ENCODE measurements around the gene ANKS1B.

ANKS1B gene

GRCh38 chr12:99721715-99722275 is 262.9 kb downstream of the ANKS1B start:
- TF ChIP-seq GATA3 (IDR thresholded peaks at IDR 0.05; ENCODE audit: low read depth, low read length): no peak
- no peak for TF ChIP-seq GATA2 (IDR thresholded peaks at IDR 0.05; ENCODE audit: low read depth, low read length)

- TF ChIP-seq GATA3 (IDR thresholded peaks at IDR 0.05; ENCODE audit: low read depth, low read length) (no peak), GATA2 (IDR thresholded peaks at IDR 0.05; ENCODE audit: low read depth, low read length) (no peak)
Observed at GRCh38 chr12:99713946-99714520, 270.7 kb downstream of the ANKS1B start.

GRCh38 chr12:99712281-99712680 is 272.5 kb downstream of the ANKS1B start:
- TF ChIP-seq GATA2 (IDR thresholded peaks at IDR 0.05; ENCODE audit: low read depth, low read length): no peak
- TF ChIP-seq GATA3 (IDR thresholded peaks at IDR 0.05; ENCODE audit: low read depth, low read length): no peak

- TF ChIP-seq GATA3 (IDR thresholded peaks at IDR 0.05; ENCODE audit: low read depth, low read length): no peak
- no peak for TF ChIP-seq GATA2 (IDR thresholded peaks at IDR 0.05; ENCODE audit: low read depth, low read length)
Observed at GRCh38 chr12:99711246-99711645, 273.5 kb downstream of the ANKS1B start.

GRCh38 chr12:99709619-99710018 is 275.1 kb downstream of the ANKS1B start:
- TF ChIP-seq GATA2 (IDR thresholded peaks at IDR 0.05; ENCODE audit: low read depth, low read length) (no peak), GATA3 (IDR thresholded peaks at IDR 0.05; ENCODE audit: low read depth, low read length) (no peak)

- TF ChIP-seq GATA3 (IDR thresholded peaks at IDR 0.05; ENCODE audit: low read depth, low read length) (no peak), GATA2 (IDR thresholded peaks at IDR 0.05; ENCODE audit: low read depth, low read length) (no peak)
Observed at GRCh38 chr12:99709116-99709515, 275.6 kb downstream of the ANKS1B start.

GRCh38 chr12:99707883-99708282 is 276.9 kb downstream of the ANKS1B start:
- no peak for TF ChIP-seq GATA2 (IDR thresholded peaks at IDR 0.05; ENCODE audit: low read depth, low read length)
- TF ChIP-seq GATA3 (IDR thresholded peaks at IDR 0.05; ENCODE audit: low read depth, low read length): no peak

- TF ChIP-seq GATA2 (IDR thresholded peaks at IDR 0.05; ENCODE audit: low read depth, low read length) (no peak), GATA3 (IDR thresholded peaks at IDR 0.05; ENCODE audit: low read depth, low read length) (no peak)
Observed at GRCh38 chr12:99706736-99707473, 277.8 kb downstream of the ANKS1B start.

GRCh38 chr12:99704458-99704857 is 280.3 kb downstream of the ANKS1B start:
- TF ChIP-seq GATA2 (IDR thresholded peaks at IDR 0.05; ENCODE audit: low read depth, low read length): no peak
- no peak for TF ChIP-seq GATA3 (IDR thresholded peaks at IDR 0.05; ENCODE audit: low read depth, low read length)

GRCh38 chr12:99704036-99704435 is 280.7 kb downstream of the ANKS1B start:
- TF ChIP-seq GATA3 (IDR thresholded peaks at IDR 0.05; ENCODE audit: low read depth, low read length) (no peak), GATA2 (IDR thresholded peaks at IDR 0.05; ENCODE audit: low read depth, low read length) (no peak)

- TF ChIP-seq GATA2 (IDR thresholded peaks at IDR 0.05; ENCODE audit: low read depth, low read length) (no peak), GATA3 (IDR thresholded peaks at IDR 0.05; ENCODE audit: low read depth, low read length) (no peak)
Observed at GRCh38 chr12:99700032-99700431, 284.7 kb downstream of the ANKS1B start.

GRCh38 chr12:99695050-99695449 is 289.7 kb downstream of the ANKS1B start:
- TF ChIP-seq GATA3 (IDR thresholded peaks at IDR 0.05; ENCODE audit: low read depth, low read length): no peak
- TF ChIP-seq GATA2 (IDR thresholded peaks at IDR 0.05; ENCODE audit: low read depth, low read length): no peak

GRCh38 chr12:99686142-99686541 is 298.6 kb downstream of the ANKS1B start:
- TF ChIP-seq GATA2 (IDR thresholded peaks at IDR 0.05; ENCODE audit: low read depth, low read length): no peak
- TF ChIP-seq GATA3 (IDR thresholded peaks at IDR 0.05; ENCODE audit: low read depth, low read length): no peak

GRCh38 chr12:99680276-99680675 is 304.5 kb downstream of the ANKS1B start:
- TF ChIP-seq GATA2 (IDR thresholded peaks at IDR 0.05; ENCODE audit: low read depth, low read length) (no peak), GATA3 (IDR thresholded peaks at IDR 0.05; ENCODE audit: low read depth, low read length) (no peak)

- TF ChIP-seq GATA2 (IDR thresholded peaks at IDR 0.05; ENCODE audit: low read depth, low read length) (no peak), GATA3 (IDR thresholded peaks at IDR 0.05; ENCODE audit: low read depth, low read length) (no peak)
Observed at GRCh38 chr12:99670635-99671034, 314.1 kb downstream of the ANKS1B start.

Measured in SH-SY5Y (cell line).